ENCODE measurements around the gene RABEP2.

DNA sequence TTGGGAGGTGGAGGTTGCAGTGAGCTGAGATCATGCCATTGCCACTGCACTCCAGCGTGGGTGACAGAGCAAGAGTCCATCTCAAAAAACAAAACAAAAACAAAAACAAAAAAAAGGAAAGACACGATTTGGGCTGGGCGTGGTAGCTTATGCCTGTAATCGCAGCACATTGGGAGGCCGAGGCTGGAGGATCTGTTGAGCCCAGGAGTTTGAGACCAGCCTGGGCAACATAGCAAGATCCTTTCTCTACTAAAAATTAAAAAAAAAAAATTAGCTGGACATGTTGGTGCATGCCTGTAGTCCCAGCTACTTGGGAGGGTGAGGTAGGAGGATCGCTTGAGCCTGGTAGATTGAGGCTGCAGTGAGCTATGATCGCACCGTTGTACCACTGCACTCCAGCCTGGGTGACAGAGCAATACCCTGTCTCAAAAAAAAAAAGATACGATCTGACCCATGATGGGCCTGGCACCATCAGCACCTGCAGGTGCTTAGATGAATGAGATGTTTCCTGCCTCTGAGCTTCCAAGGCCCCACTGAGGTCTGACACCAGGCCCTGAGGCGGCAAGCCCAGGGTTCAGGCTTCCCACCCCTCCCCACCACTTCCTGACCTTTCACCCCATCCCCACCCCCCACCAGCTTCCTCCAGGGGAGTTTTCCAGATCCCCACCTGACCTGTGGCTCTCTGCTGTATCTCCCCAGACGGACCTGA lies 25.0 kb downstream of the RABEP2 start:
- TF ChIP-seq, protein P1, sequence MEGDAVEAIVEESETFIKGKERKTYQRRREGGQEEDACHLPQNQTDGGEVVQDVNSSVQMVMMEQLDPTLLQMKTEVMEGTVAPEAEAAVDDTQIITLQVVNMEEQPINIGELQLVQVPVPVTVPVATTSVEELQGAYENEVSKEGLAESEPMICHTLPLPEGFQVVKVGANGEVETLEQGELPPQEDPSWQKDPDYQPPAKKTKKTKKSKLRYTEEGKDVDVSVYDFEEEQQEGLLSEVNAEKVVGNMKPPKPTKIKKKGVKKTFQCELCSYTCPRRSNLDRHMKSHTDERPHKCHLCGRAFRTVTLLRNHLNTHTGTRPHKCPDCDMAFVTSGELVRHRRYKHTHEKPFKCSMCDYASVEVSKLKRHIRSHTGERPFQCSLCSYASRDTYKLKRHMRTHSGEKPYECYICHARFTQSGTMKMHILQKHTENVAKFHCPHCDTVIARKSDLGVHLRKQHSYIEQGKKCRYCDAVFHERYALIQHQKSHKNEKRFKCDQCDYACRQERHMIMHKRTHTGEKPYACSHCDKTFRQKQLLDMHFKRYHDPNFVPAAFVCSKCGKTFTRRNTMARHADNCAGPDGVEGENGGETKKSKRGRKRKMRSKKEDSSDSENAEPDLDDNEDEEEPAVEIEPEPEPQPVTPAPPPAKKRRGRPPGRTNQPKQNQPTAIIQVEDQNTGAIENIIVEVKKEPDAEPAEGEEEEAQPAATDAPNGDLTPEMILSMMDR (IDR thresholded peaks at IDR 0.05) = no peak
- no peak for TF ChIP-seq POLR2A (IDR thresholded peaks at IDR 0.05)
- TF ChIP-seq POLR2AphosphoS5 (IDR thresholded peaks at IDR 0.05) = no peak
- TF ChIP-seq EP300 (IDR thresholded peaks at IDR 0.05) = no peak

All from gastroesophageal sphincter (tissue), 3 donors.